Measurements from ENCODE around the gene RNF38.
"Not testable (repeated sequence)": the region's sequence is repeated elsewhere in the genome, so short reads cannot be mapped to it uniquely, and the experiment has no call there.

Gene RNF38

GRCh38 chr9:36399980-36400331 is at the start of gene RNF38:
Gene RNF38, minus strand, starts transcription at chr9:36400269. Its CDS starts 161 bp downstream, at chr9:36400108.
- Histone ChIP-seq H3K27ac (ENCODE audit: low read depth, low read length) (peak within 1 kb of the TSS; percentile 26), H3K9me3 (ENCODE audit: control insufficient read depth in 5 of 5, low read length in 5 of 5) (no peaks in the 10 kb centered on the region), H3K27me3 (ENCODE audit: control insufficient read depth in 5 of 5, insufficient read depth in 4 of 5, low read length in 5 of 5) (no peaks in the 10 kb centered on the region), H3K9ac (ENCODE audit: low read length in 5 of 5) (peak within 1 kb of the TSS; percentile 43 to 93 (median 76)), H3K4me1 (ENCODE audit: control insufficient read depth in 5 of 5, insufficient read depth in 5 of 5, low read length in 5 of 5) (peaks cover 5 to 28% (median 18%) of the 10 kb centered on the region in 5 donors), H3K4me3 (ENCODE audit: low read depth in 1 of 5, low read length in 5 of 5) (peak within 1 kb of the TSS; percentile 65 to 92 (median 87)), H3K36me3 (ENCODE audit: control insufficient read depth in 5 of 5, insufficient read depth in 5 of 5, low read length in 5 of 5) (no peaks in the 10 kb centered on the region)

GRCh38 chr9:36448555-36448954 is 48.5 kb upstream of the RNF38 start:
- H3K27me3 ChIP-seq (ENCODE audit: control insufficient read depth in 5 of 5, insufficient read depth in 4 of 5, low read length in 5 of 5); H3K27ac ChIP-seq (ENCODE audit: low read depth, low read length); H3K4me1 ChIP-seq (ENCODE audit: control insufficient read depth in 5 of 5, insufficient read depth in 5 of 5, low read length in 5 of 5); H3K4me3 ChIP-seq (ENCODE audit: low read depth in 1 of 5, low read length in 5 of 5); H3K9ac ChIP-seq (ENCODE audit: low read length in 5 of 5); H3K36me3 ChIP-seq (ENCODE audit: control insufficient read depth in 5 of 5, insufficient read depth in 5 of 5, low read length in 5 of 5); H3K9me3 ChIP-seq (ENCODE audit: control insufficient read depth in 5 of 5, low read length in 5 of 5): not testable (repeated sequence)

- Histone ChIP-seq H3K4me1 (ENCODE audit: control insufficient read depth in 5 of 5, insufficient read depth in 5 of 5, low read length in 5 of 5) (peaks cover 0 to 5% (median 0%) of the 10 kb centered on the region in 5 donors), H3K36me3 (ENCODE audit: control insufficient read depth in 5 of 5, insufficient read depth in 5 of 5, low read length in 5 of 5) (no peaks in the 10 kb centered on the region), H3K27ac (ENCODE audit: low read depth, low read length) (no peak overlapping the region), H3K27me3 (ENCODE audit: control insufficient read depth in 5 of 5, insufficient read depth in 4 of 5, low read length in 5 of 5) (no peaks in the 10 kb centered on the region), H3K9me3 (ENCODE audit: control insufficient read depth in 5 of 5, low read length in 5 of 5) (no peaks in the 10 kb centered on the region), H3K9ac (ENCODE audit: low read length in 5 of 5) (no peak overlapping the region), H3K4me3 (ENCODE audit: low read depth in 1 of 5, low read length in 5 of 5) (no peak overlapping the region)
These were observed 47.9 kb upstream of the RNF38 start for GRCh38 chr9:36448017-36448416.

GRCh38 chr9:36446678-36447077 is 46.6 kb upstream of the RNF38 start:
- not testable (repeated sequence) for H3K36me3 ChIP-seq (ENCODE audit: control insufficient read depth in 5 of 5, insufficient read depth in 5 of 5, low read length in 5 of 5)

GRCh38 chr9:36445800-36446361 is 45.8 kb upstream of the RNF38 start:
- Histone ChIP-seq H3K9me3 (ENCODE audit: control insufficient read depth in 5 of 5, low read length in 5 of 5) (no peaks in the 10 kb centered on the region), H3K27me3 (ENCODE audit: control insufficient read depth in 5 of 5, insufficient read depth in 4 of 5, low read length in 5 of 5) (no peaks in the 10 kb centered on the region), H3K4me1 (ENCODE audit: control insufficient read depth in 5 of 5, insufficient read depth in 5 of 5, low read length in 5 of 5) (peaks cover 0 to 9% (median 0%) of the 10 kb centered on the region in 5 donors), H3K36me3 (ENCODE audit: control insufficient read depth in 5 of 5, insufficient read depth in 5 of 5, low read length in 5 of 5) (no peaks in the 10 kb centered on the region), H3K4me3 (ENCODE audit: low read depth in 1 of 5, low read length in 5 of 5) (no peak overlapping the region), H3K27ac (ENCODE audit: low read depth, low read length) (no peak overlapping the region), H3K9ac (ENCODE audit: low read length in 5 of 5) (no peak overlapping the region)

More at GRCh38 chr9:36446678-36447077, 46.6 kb upstream of the RNF38 start:
- not testable (repeated sequence) for H3K4me3 ChIP-seq (ENCODE audit: low read depth in 1 of 5, low read length in 5 of 5); H3K27me3 ChIP-seq (ENCODE audit: control insufficient read depth in 5 of 5, insufficient read depth in 4 of 5, low read length in 5 of 5); H3K27ac ChIP-seq (ENCODE audit: low read depth, low read length); H3K9ac ChIP-seq (ENCODE audit: low read length in 5 of 5); H3K9me3 ChIP-seq (ENCODE audit: control insufficient read depth in 5 of 5, low read length in 5 of 5); H3K4me1 ChIP-seq (ENCODE audit: control insufficient read depth in 5 of 5, insufficient read depth in 5 of 5, low read length in 5 of 5)

GRCh38 chr9:36444203-36444602 is 44.1 kb upstream of the RNF38 start:
- H3K36me3 ChIP-seq (ENCODE audit: control insufficient read depth in 5 of 5, insufficient read depth in 5 of 5, low read length in 5 of 5) = peaks cover 0 to 2% (median 0%) of the 10 kb centered on the region in 5 donors
- H3K27ac ChIP-seq (ENCODE audit: low read depth, low read length) = no peak overlapping the region
- H3K9ac ChIP-seq (ENCODE audit: low read length in 5 of 5) = no peak overlapping the region
- H3K4me3 ChIP-seq (ENCODE audit: low read depth in 1 of 5, low read length in 5 of 5) = no peak overlapping the region
- H3K27me3 ChIP-seq (ENCODE audit: control insufficient read depth in 5 of 5, insufficient read depth in 4 of 5, low read length in 5 of 5) = no peaks in the 10 kb centered on the region
- H3K9me3 ChIP-seq (ENCODE audit: control insufficient read depth in 5 of 5, low read length in 5 of 5) = no peaks in the 10 kb centered on the region
- peaks cover 0 to 9% (median 0%) of the 10 kb centered on the region in 5 donors for H3K4me1 ChIP-seq (ENCODE audit: control insufficient read depth in 5 of 5, insufficient read depth in 5 of 5, low read length in 5 of 5)

- Histone ChIP-seq H3K9ac (ENCODE audit: low read length in 5 of 5) (no peak overlapping the region), H3K4me3 (ENCODE audit: low read depth in 1 of 5, low read length in 5 of 5) (no peak overlapping the region), H3K27ac (ENCODE audit: low read depth, low read length) (no peak overlapping the region), H3K36me3 (ENCODE audit: control insufficient read depth in 5 of 5, insufficient read depth in 5 of 5, low read length in 5 of 5) (peaks cover 0 to 2% (median 0%) of the 10 kb centered on the region in 5 donors), H3K27me3 (ENCODE audit: control insufficient read depth in 5 of 5, insufficient read depth in 4 of 5, low read length in 5 of 5) (no peaks in the 10 kb centered on the region), H3K9me3 (ENCODE audit: control insufficient read depth in 5 of 5, low read length in 5 of 5) (no peaks in the 10 kb centered on the region), H3K4me1 (ENCODE audit: control insufficient read depth in 5 of 5, insufficient read depth in 5 of 5, low read length in 5 of 5) (peaks cover 0 to 6% (median 0%) of the 10 kb centered on the region in 5 donors)
These were observed 43.5 kb upstream of the RNF38 start for GRCh38 chr9:36443581-36443980.

- Histone ChIP-seq H3K27ac (ENCODE audit: low read depth, low read length) (no peak overlapping the region), H3K4me1 (ENCODE audit: control insufficient read depth in 5 of 5, insufficient read depth in 5 of 5, low read length in 5 of 5) (peaks cover 0 to 3% (median 0%) of the 10 kb centered on the region in 5 donors), H3K9me3 (ENCODE audit: control insufficient read depth in 5 of 5, low read length in 5 of 5) (no peaks in the 10 kb centered on the region)
These were observed 42.6 kb upstream of the RNF38 start for GRCh38 chr9:36442710-36443109.

GRCh38 chr9:36441966-36442365 is 41.9 kb upstream of the RNF38 start:
- H3K27me3 ChIP-seq (ENCODE audit: control insufficient read depth in 5 of 5, insufficient read depth in 4 of 5, low read length in 5 of 5) = no peaks in the 10 kb centered on the region
- no peak overlapping the region for H3K4me3 ChIP-seq (ENCODE audit: low read depth in 1 of 5, low read length in 5 of 5)
- H3K36me3 ChIP-seq (ENCODE audit: control insufficient read depth in 5 of 5, insufficient read depth in 5 of 5, low read length in 5 of 5) = peaks cover 0 to 2% (median 0%) of the 10 kb centered on the region in 5 donors
- no peak overlapping the region for H3K27ac ChIP-seq (ENCODE audit: low read depth, low read length)
- H3K4me1 ChIP-seq (ENCODE audit: control insufficient read depth in 5 of 5, insufficient read depth in 5 of 5, low read length in 5 of 5) = peaks cover 0 to 3% (median 0%) of the 10 kb centered on the region in 5 donors
- H3K9me3 ChIP-seq (ENCODE audit: control insufficient read depth in 5 of 5, low read length in 5 of 5) = no peaks in the 10 kb centered on the region
- H3K9ac ChIP-seq (ENCODE audit: low read length in 5 of 5) = no peak overlapping the region

More at GRCh38 chr9:36442710-36443109, 42.6 kb upstream of the RNF38 start:
- no peaks in the 10 kb centered on the region for H3K27me3 ChIP-seq (ENCODE audit: control insufficient read depth in 5 of 5, insufficient read depth in 4 of 5, low read length in 5 of 5)
- peaks cover 0 to 2% (median 0%) of the 10 kb centered on the region in 5 donors for H3K36me3 ChIP-seq (ENCODE audit: control insufficient read depth in 5 of 5, insufficient read depth in 5 of 5, low read length in 5 of 5)
- H3K4me3 ChIP-seq (ENCODE audit: low read depth in 1 of 5, low read length in 5 of 5) = no peak overlapping the region
- no peak overlapping the region for H3K9ac ChIP-seq (ENCODE audit: low read length in 5 of 5)

GRCh38 chr9:36438536-36439236 is 38.6 kb upstream of the RNF38 start:
- peaks cover 0 to 2% (median 0%) of the 10 kb centered on the region in 5 donors for H3K36me3 ChIP-seq (ENCODE audit: control insufficient read depth in 5 of 5, insufficient read depth in 5 of 5, low read length in 5 of 5)
- H3K4me1 ChIP-seq (ENCODE audit: control insufficient read depth in 5 of 5, insufficient read depth in 5 of 5, low read length in 5 of 5) = peaks cover 0 to 3% (median 0%) of the 10 kb centered on the region in 5 donors

More at GRCh38 chr9:36438536-36439236, 38.6 kb upstream of the RNF38 start:
- Histone ChIP-seq H3K27ac (ENCODE audit: low read depth, low read length) (no peak overlapping the region), H3K9ac (ENCODE audit: low read length in 5 of 5) (no peak overlapping the region), H3K9me3 (ENCODE audit: control insufficient read depth in 5 of 5, low read length in 5 of 5) (no peaks in the 10 kb centered on the region), H3K27me3 (ENCODE audit: control insufficient read depth in 5 of 5, insufficient read depth in 4 of 5, low read length in 5 of 5) (no peaks in the 10 kb centered on the region), H3K4me3 (ENCODE audit: low read depth in 1 of 5, low read length in 5 of 5) (no peak overlapping the region)

Data from subcutaneous abdominal adipose tissue (tissue), 5 donors.